ENCODE data around the gene ROBO2.

GRCh38 chr3:77601823-77602415 lies 562.0 kb downstream of the ROBO2 start:
- TF ChIP-seq CTCF (IDR thresholded peaks at IDR 0.05; ENCODE audit: low read length): no peak
- no peak for TF ChIP-seq EZH2 (IDR thresholded peaks at IDR 0.05; ENCODE audit: borderline replicate concordance, low read length)
